GM12878 (cell line): ENCODE data around the gene C16orf90. TPM values are rescaled to one million over a fixed set of nuclear protein-coding genes. Genes with fewer than 3 reads are reported as not detected.

ENCODE experiments used
- ATAC-seq: fragments of 200-7000 bp; cut with Tn5 transposase; 3 replicates; pipeline ENCODE4 v1.9.1; 2020; ENCODE audit warnings: mild to moderate bottlenecking, moderate library complexity
- BruUV-seq: library from RNA; stranded (reverse); fragments of 400-500 nt; replicated peaks from 2 replicates; lab custom pipeline; 2021; lab: Mats Ljungman, UMichigan
- CTCF ChIA-PET: fragments of 300-600 bp; sonication (Branson Sonifier 250); formaldehyde crosslinking; extraction: SDS; loops from one replicate; lab custom pipeline; 2021; ENCODE audit warnings: inconsistent platforms; lab: Yijun Ruan, JAX
- POLR2A ChIA-PET: fragments of 350-600 bp; formaldehyde crosslinking; extraction: SDS; loops from one replicate; lab custom pipeline; 2021; ENCODE audit warnings: inconsistent platforms; lab: Charles Lee
- RAD21 ChIA-PET: fragments of 300-600 bp; sonication (Branson Sonifier 250); formaldehyde crosslinking; loops from one replicate; lab custom pipeline; 2023; ENCODE audit warnings: antibody characterized with exemption; ENCODE audit not compliant: unreplicated experiment; lab: Charles Lee
- SMC1A ChIA-PET: fragments of 300-600 bp; sonication (Branson Sonifier 250); formaldehyde crosslinking; loops from one replicate; lab custom pipeline; 2023; ENCODE audit not compliant: unreplicated experiment, uncharacterized antibody; lab: Charles Lee
- DNase-seq: peaks from one replicate; pipeline ENCODE4 v3.0.0-alpha.2; 2011; ENCODE audit warnings: low read depth, low spot score
- FAIRE-seq: peaks from 3 replicates; lab custom pipeline; 2011; peaks lifted over from hg19 to GRCh38; lab: Jason Lieb, UNC
- H2AFZ ChIP-seq: 2 replicates; pipeline ENCODE4 v1.6.0; 2011; ENCODE audit warnings: low read depth, low read length, control low read depth; ENCODE audit not compliant: control insufficient read depth
- H3K27ac ChIP-seq: 2 replicates; pipeline ENCODE4 v1.5.1; 2011; ENCODE audit warnings: control low read depth; ENCODE audit not compliant: control insufficient read depth, insufficient read depth
- H3K27me3 ChIP-seq, 2 experiments: replicated peaks in 1 of 2; 2 replicates each; pipeline versions ENCODE4 v1.6.0 to v1.6.1; 2011; ENCODE audit warnings: low read length in 1 of 2; ENCODE audit not compliant: control insufficient read depth in 2 of 2, insufficient read depth in 2 of 2
- H3K36me3 ChIP-seq, 2 experiments: 2 replicates each; pipeline ENCODE4 v1.5.1; 2011; ENCODE audit warnings: low read length in 1 of 2; ENCODE audit not compliant: control insufficient read depth in 2 of 2, insufficient read depth in 2 of 2
- H3K4me1 ChIP-seq: 2 replicates; pipeline ENCODE4 v1.6.1; 2011; ENCODE audit warnings: mild to moderate bottlenecking, low read length, moderate library complexity, mixed read lengths; ENCODE audit not compliant: control insufficient read depth, insufficient read depth
- H3K4me2 ChIP-seq: 2 replicates; pipeline ENCODE4 v1.6.0; 2011; ENCODE audit warnings: control low read depth; ENCODE audit not compliant: control insufficient read depth, insufficient read depth
- H3K4me3 ChIP-seq: fragments of 200-600 bp; sonication (generic); 2 replicates; pipeline ENCODE4 v1.5.1; 2016
- H3K79me2 ChIP-seq: 2 replicates; pipeline ENCODE4 v1.6.0; 2011; ENCODE audit warnings: low read length; ENCODE audit not compliant: control insufficient read depth, insufficient read depth
- H3K9ac ChIP-seq: 2 replicates; pipeline ENCODE4 v1.8.0; 2011; ENCODE audit warnings: low read length, control low read depth, mixed read lengths; ENCODE audit not compliant: control insufficient read depth, insufficient read depth
- H3K9me3 ChIP-seq: replicated peaks from 3 replicates; pipeline ENCODE4 v1.5.1; 2011; ENCODE audit warnings: mild to moderate bottlenecking, low read length; ENCODE audit not compliant: control insufficient read depth, insufficient read depth
- H4K20me1 ChIP-seq: 2 replicates; pipeline ENCODE4 v1.6.0; 2011; ENCODE audit not compliant: control insufficient read depth, insufficient read depth
- BCL3 ChIP-seq: IDR thresholded peaks from 2 replicates; pipeline ENCODE4 v1.6.1; 2011; ENCODE audit warnings: borderline replicate concordance, low read depth, mild to moderate bottlenecking, moderate library complexity, low read length; ENCODE audit not compliant: insufficient read depth, poor library complexity, severe bottlenecking
- BMI1 ChIP-seq: fragments of 450-650 bp; IDR thresholded peaks from 2 replicates; pipeline ENCODE4 v1.6.1; 2016; ENCODE audit warnings: mild to moderate bottlenecking, moderate library complexity, borderline replicate concordance
- CREM ChIP-seq: IDR thresholded peaks from 2 replicates; pipeline ENCODE4 v1.6.1; 2014; ENCODE audit warnings: antibody characterized with exemption, low read depth
- IRF4 ChIP-seq: IDR thresholded peaks from 2 replicates; pipeline ENCODE4 v1.6.1; 2011; ENCODE audit warnings: low read depth, low read length
- MEF2A ChIP-seq: IDR thresholded peaks from 2 replicates; pipeline ENCODE4 v1.6.1; 2011; ENCODE audit warnings: low read depth, mild to moderate bottlenecking, low read length, moderate library complexity; ENCODE audit not compliant: insufficient read depth
- MTA3 ChIP-seq: IDR thresholded peaks from 2 replicates; pipeline ENCODE4 v1.6.1; 2012; ENCODE audit warnings: low read length, inconsistent platforms, borderline replicate concordance
- NFYA ChIP-seq: IDR thresholded peaks from 2 replicates; pipeline ENCODE4 v1.6.1; 2011; ENCODE audit warnings: low read depth, mild to moderate bottlenecking, low read length, improper control_type of control experiment, borderline replicate concordance
- NR2C1 ChIP-seq: fragments of 450-650 bp; IDR thresholded peaks from 2 replicates; pipeline ENCODE4 v1.6.1; 2017; ENCODE audit warnings: antibody characterized with exemption, mild to moderate bottlenecking, moderate library complexity
- RUNX3 ChIP-seq: IDR thresholded peaks from 2 replicates; pipeline ENCODE4 v1.6.1; 2012; ENCODE audit warnings: low read length, inconsistent platforms
- STAT3 ChIP-seq: IDR thresholded peaks from 2 replicates; pipeline ENCODE4 v1.6.1; 2011; ENCODE audit warnings: low read depth, low read length, improper control_type of control experiment
- SUZ12 ChIP-seq: fragments of 200-600 bp; sonication (generic); IDR thresholded peaks from one replicate; pipeline ENCODE4 v1.6.1; 2018; ENCODE audit warnings: antibody characterized with exemption, mild to moderate bottlenecking; ENCODE audit not compliant: unreplicated experiment
- ZNF384 ChIP-seq: IDR thresholded peaks from 2 replicates; pipeline ENCODE4 v1.6.1; 2012; ENCODE audit warnings: low read depth, mild to moderate bottlenecking, low read length, improper control_type of control experiment, borderline replicate concordance
- ZSCAN29 ChIP-seq: fragments of 450-650 bp; IDR thresholded peaks from 2 replicates; pipeline ENCODE4 v1.6.1; 2017; ENCODE audit warnings: mild to moderate bottlenecking, moderate library complexity
- ZZZ3 ChIP-seq: IDR thresholded peaks from 2 replicates; pipeline ENCODE4 v1.6.1; 2011; ENCODE audit warnings: low read depth; ENCODE audit not compliant: control insufficient read depth, insufficient read length
- WGBS: methylation state at CpG from one replicate; pipeline ENCODE4 v1.1.6; 2016; ENCODE audit warnings: low lambda C conversion rate; ENCODE audit not compliant: insufficient replicate concordance, insufficient coverage; ENCODE audit errors: missing lambda C conversion rate; 5-methylcytosine and 5-hydroxymethylcytosine counted together
- in situ Hi-C: fragments of 300-500 bp; cut with MboI; formaldehyde crosslinking; loops from 9 replicates; pipeline ENCODE4 v1.14.3; 2018; ENCODE audit warnings: mixed read lengths
- intact Hi-C: fragments of 100-400 bp; cut with micrococcal nuclease; formaldehyde crosslinking; loops from one replicate; pipeline ENCODE4 v1.14.2; 2022; ENCODE audit not compliant: unreplicated experiment
- polyA plus RNA-seq, 11 experiments: library from polyadenylated mRNA; depleted of rRNA in 4 of 11; unstranded in 6 of 11; stranded (reverse) in 5 of 11; fragments of >200 nt; fragmentation: Nextera tagmentation in 4 of 11; fragmentation: Illumina TruSeq in 1 of 11; extraction: Ambion mirVana in 4 of 11; extraction: Trizol in 1 of 11; gene quantifications; 1 replicate in 1 of 11; 2 replicates in 10 of 11; pipeline versions ENCODE4 v1.2.1 to v1.2.3, GENCODE V29; 2011 to 2016; ENCODE audit warnings: inconsistent platforms in 2 of 11, missing spikeins in 2 of 11, low read depth in 1 of 11
- total RNA-seq, 4 experiments: library from RNA; depleted of rRNA in 3 of 4; stranded (reverse); fragments of >200 nt in 3 of 4; fragmentation: Illumina TruSeq in 1 of 4; extraction: Trizol in 1 of 4; gene quantifications; 2 replicates each; pipeline versions ENCODE4 v1.2.1 to v1.2.3, GENCODE V29; 2013 to 2021
- TF ChIP-seq, protein P1 (sequence below): fragments of 450-650 bp; IDR thresholded peaks from 2 replicates; pipeline ENCODE4 v1.6.1; 2017; ENCODE audit warnings: mild to moderate bottlenecking, moderate library complexity
- TF ChIP-seq, protein P2 (sequence below): IDR thresholded peaks from 2 replicates; pipeline ENCODE4 v1.6.1; 2011; ENCODE audit warnings: low read depth, low read length, improper control_type of control experiment, borderline replicate concordance

The C16orf90 gene
- total and polyA plus RNA-seq, 10 of the 15 experiments (the other 5 are each of a cell fraction or from before 2014, with no cell fraction given): not detected

GRCh38 chr16:3474136-3474779 lies 21.0 kb downstream of the C16orf90 start:
- ATAC-seq (no peak), DNase-seq (no peak), FAIRE-seq (no peak)
- peaks cover 2 to 9% of the 10 kb centered on the region in 2 experiments; a peak in 3 of 4 replicates for H3K36me3 ChIP-seq
- H3K4me3 ChIP-seq: no peak overlapping the region
- intact Hi-C loops (no loop called here), in situ Hi-C loops (no loop called here)
- no peak overlapping the region for H2AFZ ChIP-seq
- POLR2A ChIA-PET: no interaction called here
- RAD21 ChIA-PET: no interaction called here
- WGBS: 96% methylated on average over 16 of the region's 16 CpGs
- BruUV-seq: no TSS peak
- no peak overlapping the region for H3K4me2 ChIP-seq
- H3K4me1 ChIP-seq: no peaks in the 10 kb centered on the region
- CTCF ChIA-PET: no interaction called here
- no peak overlapping the region for H3K9ac ChIP-seq
- H3K27me3 ChIP-seq: no peaks in the 10 kb centered on the region
- TF ChIP-seq ZSCAN29 (no peak), CREM (no peak), ZNF384 (no peak), IRF4 (no peak), SUZ12 (no peak), RUNX3 (no peak), BCL3 (no peak), NFYA (no peak), ZZZ3 (no peak), BMI1 (no peak), NR2C1 (no peak), MTA3 (no peak), STAT3 (no peak), MEF2A (no peak)
- TF ChIP-seq, protein P1, sequence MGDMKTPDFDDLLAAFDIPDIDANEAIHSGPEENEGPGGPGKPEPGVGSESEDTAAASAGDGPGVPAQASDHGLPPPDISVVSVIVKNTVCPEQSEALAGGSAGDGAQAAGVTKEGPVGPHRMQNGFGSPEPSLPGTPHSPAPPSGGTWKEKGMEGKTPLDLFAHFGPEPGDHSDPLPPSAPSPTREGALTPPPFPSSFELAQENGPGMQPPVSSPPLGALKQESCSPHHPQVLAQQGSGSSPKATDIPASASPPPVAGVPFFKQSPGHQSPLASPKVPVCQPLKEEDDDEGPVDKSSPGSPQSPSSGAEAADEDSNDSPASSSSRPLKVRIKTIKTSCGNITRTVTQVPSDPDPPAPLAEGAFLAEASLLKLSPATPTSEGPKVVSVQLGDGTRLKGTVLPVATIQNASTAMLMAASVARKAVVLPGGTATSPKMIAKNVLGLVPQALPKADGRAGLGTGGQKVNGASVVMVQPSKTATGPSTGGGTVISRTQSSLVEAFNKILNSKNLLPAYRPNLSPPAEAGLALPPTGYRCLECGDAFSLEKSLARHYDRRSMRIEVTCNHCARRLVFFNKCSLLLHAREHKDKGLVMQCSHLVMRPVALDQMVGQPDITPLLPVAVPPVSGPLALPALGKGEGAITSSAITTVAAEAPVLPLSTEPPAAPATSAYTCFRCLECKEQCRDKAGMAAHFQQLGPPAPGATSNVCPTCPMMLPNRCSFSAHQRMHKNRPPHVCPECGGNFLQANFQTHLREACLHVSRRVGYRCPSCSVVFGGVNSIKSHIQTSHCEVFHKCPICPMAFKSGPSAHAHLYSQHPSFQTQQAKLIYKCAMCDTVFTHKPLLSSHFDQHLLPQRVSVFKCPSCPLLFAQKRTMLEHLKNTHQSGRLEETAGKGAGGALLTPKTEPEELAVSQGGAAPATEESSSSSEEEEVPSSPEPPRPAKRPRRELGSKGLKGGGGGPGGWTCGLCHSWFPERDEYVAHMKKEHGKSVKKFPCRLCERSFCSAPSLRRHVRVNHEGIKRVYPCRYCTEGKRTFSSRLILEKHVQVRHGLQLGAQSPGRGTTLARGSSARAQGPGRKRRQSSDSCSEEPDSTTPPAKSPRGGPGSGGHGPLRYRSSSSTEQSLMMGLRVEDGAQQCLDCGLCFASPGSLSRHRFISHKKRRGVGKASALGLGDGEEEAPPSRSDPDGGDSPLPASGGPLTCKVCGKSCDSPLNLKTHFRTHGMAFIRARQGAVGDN: no peak
- TF ChIP-seq, protein P2, sequence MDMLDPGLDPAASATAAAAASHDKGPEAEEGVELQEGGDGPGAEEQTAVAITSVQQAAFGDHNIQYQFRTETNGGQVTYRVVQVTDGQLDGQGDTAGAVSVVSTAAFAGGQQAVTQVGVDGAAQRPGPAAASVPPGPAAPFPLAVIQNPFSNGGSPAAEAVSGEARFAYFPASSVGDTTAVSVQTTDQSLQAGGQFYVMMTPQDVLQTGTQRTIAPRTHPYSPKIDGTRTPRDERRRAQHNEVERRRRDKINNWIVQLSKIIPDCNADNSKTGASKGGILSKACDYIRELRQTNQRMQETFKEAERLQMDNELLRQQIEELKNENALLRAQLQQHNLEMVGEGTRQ: no peak
- SMC1A ChIA-PET: no interaction called here
- H3K79me2 ChIP-seq: peaks cover 13% of the 10 kb centered on the region
- no peak overlapping the region for H3K27ac ChIP-seq
- peaks cover 13% of the 10 kb centered on the region for H3K9me3 ChIP-seq
- H4K20me1 ChIP-seq: no peaks in the 10 kb centered on the region
